GM23338 (cell line): ENCODE results near the gene OR7G3.

Experiments
- CREB1 ChIP-seq: fragments of 250-450 bp; sonication (Bioruptor Pico); IDR thresholded peaks from 2 replicates; pipeline ENCODE4 v1.5.0; 2020; ENCODE audit warnings: low read depth, mild to moderate bottlenecking, moderate library complexity
- EZH2 ChIP-seq: fragments of 200-600 bp; sonication (generic); IDR thresholded peaks from one replicate; pipeline ENCODE4 v1.8.0; 2017; ENCODE audit warnings: antibody characterized with exemption, mild to moderate bottlenecking, low read depth; ENCODE audit not compliant: unreplicated experiment
- EZH2phosphoT487 ChIP-seq: fragments of 200-600 bp; sonication (generic); IDR thresholded peaks from one replicate; pipeline ENCODE4 v1.8.1; 2018; ENCODE audit warnings: antibody characterized with exemption; ENCODE audit not compliant: unreplicated experiment
- JUNB ChIP-seq: IDR thresholded peaks from one replicate; pipeline ENCODE4 v1.6.1; 2016; ENCODE audit warnings: antibody characterized with exemption; ENCODE audit not compliant: unreplicated experiment
- NANOG ChIP-seq: IDR thresholded peaks from 2 replicates; pipeline ENCODE4 v1.6.1; 2016; ENCODE audit warnings: antibody characterized with exemption, borderline replicate concordance
- POLR2AphosphoS5 ChIP-seq: IDR thresholded peaks from 2 replicates; pipeline ENCODE4 v1.6.1; 2016; ENCODE audit warnings: antibody characterized with exemption, low read depth
- ZNF114 ChIP-seq: fragments of 250-450 bp; sonication (Bioruptor Pico); IDR thresholded peaks from 2 replicates; pipeline ENCODE4 v1.5.0; 2020; ENCODE audit warnings: mild to moderate bottlenecking, moderate library complexity
- ZNF331 ChIP-seq: fragments of 250-450 bp; sonication (Bioruptor Pico); IDR thresholded peaks from 2 replicates; pipeline ENCODE4 v1.5.0; 2020; ENCODE audit warnings: low read depth, mild to moderate bottlenecking, moderate library complexity
- TF ChIP-seq, protein P1 (sequence below), 2 experiments: fragments of 200-600 bp in 1 of 2; sonication (generic) in 1 of 2; conservative IDR thresholded peaks; 2 replicates each; pipeline versions ENCODE4 v1.5.1 to v1.6.1; 2016 to 2017; ENCODE audit warnings: antibody characterized with exemption in 2 of 2, low read depth in 2 of 2, mild to moderate bottlenecking in 2 of 2, moderate library complexity in 1 of 2
- TF ChIP-seq, protein P2 (sequence below): IDR thresholded peaks from one replicate; pipeline ENCODE4 v1.6.1; 2018; ENCODE audit warnings: antibody characterized with exemption; ENCODE audit not compliant: unreplicated experiment
- TF ChIP-seq, protein P3 (sequence below): IDR thresholded peaks from 2 replicates; pipeline ENCODE4 v1.6.1; 2016; ENCODE audit warnings: antibody characterized with exemption
- TF ChIP-seq, protein P4 (sequence below): fragments of 250-450 bp; sonication (Bioruptor Pico); IDR thresholded peaks from 2 replicates; pipeline ENCODE4 v1.5.0; 2020; ENCODE audit warnings: mild to moderate bottlenecking, moderate library complexity

DNA sequence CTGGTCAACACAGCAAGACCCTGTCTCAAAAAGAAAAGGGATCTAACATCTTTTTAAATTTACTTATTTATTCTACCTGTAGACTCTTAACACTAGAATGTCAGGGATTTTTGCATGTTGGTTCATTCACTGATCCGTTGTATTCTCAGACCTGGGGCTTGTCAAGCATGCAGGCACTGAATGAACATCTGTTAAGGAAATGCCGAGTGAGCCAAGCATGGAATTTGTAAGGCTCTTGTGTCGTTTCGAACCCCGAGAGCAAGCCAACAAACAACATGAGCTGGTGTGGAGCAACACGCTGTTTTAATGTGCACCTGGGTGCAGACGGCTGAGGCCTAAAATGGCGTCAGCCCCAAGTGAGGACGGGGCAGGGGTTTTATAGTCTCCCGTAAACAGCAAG, 49.8 kb downstream of the OR7G3 start:
- TF ChIP-seq, protein P1, sequence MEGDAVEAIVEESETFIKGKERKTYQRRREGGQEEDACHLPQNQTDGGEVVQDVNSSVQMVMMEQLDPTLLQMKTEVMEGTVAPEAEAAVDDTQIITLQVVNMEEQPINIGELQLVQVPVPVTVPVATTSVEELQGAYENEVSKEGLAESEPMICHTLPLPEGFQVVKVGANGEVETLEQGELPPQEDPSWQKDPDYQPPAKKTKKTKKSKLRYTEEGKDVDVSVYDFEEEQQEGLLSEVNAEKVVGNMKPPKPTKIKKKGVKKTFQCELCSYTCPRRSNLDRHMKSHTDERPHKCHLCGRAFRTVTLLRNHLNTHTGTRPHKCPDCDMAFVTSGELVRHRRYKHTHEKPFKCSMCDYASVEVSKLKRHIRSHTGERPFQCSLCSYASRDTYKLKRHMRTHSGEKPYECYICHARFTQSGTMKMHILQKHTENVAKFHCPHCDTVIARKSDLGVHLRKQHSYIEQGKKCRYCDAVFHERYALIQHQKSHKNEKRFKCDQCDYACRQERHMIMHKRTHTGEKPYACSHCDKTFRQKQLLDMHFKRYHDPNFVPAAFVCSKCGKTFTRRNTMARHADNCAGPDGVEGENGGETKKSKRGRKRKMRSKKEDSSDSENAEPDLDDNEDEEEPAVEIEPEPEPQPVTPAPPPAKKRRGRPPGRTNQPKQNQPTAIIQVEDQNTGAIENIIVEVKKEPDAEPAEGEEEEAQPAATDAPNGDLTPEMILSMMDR (conservative IDR thresholded peaks at IDR 0.05; ENCODE audit: low read depth in 2 of 2) = no peak
- no peak for TF ChIP-seq POLR2AphosphoS5
- no peak for TF ChIP-seq CREB1 (CRISPR knock-in tag)
- TF ChIP-seq EZH2 = no peak
- TF ChIP-seq, protein P2, sequence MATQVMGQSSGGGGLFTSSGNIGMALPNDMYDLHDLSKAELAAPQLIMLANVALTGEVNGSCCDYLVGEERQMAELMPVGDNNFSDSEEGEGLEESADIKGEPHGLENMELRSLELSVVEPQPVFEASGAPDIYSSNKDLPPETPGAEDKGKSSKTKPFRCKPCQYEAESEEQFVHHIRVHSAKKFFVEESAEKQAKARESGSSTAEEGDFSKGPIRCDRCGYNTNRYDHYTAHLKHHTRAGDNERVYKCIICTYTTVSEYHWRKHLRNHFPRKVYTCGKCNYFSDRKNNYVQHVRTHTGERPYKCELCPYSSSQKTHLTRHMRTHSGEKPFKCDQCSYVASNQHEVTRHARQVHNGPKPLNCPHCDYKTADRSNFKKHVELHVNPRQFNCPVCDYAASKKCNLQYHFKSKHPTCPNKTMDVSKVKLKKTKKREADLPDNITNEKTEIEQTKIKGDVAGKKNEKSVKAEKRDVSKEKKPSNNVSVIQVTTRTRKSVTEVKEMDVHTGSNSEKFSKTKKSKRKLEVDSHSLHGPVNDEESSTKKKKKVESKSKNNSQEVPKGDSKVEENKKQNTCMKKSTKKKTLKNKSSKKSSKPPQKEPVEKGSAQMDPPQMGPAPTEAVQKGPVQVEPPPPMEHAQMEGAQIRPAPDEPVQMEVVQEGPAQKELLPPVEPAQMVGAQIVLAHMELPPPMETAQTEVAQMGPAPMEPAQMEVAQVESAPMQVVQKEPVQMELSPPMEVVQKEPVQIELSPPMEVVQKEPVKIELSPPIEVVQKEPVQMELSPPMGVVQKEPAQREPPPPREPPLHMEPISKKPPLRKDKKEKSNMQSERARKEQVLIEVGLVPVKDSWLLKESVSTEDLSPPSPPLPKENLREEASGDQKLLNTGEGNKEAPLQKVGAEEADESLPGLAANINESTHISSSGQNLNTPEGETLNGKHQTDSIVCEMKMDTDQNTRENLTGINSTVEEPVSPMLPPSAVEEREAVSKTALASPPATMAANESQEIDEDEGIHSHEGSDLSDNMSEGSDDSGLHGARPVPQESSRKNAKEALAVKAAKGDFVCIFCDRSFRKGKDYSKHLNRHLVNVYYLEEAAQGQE = no peak
- TF ChIP-seq, protein P3, sequence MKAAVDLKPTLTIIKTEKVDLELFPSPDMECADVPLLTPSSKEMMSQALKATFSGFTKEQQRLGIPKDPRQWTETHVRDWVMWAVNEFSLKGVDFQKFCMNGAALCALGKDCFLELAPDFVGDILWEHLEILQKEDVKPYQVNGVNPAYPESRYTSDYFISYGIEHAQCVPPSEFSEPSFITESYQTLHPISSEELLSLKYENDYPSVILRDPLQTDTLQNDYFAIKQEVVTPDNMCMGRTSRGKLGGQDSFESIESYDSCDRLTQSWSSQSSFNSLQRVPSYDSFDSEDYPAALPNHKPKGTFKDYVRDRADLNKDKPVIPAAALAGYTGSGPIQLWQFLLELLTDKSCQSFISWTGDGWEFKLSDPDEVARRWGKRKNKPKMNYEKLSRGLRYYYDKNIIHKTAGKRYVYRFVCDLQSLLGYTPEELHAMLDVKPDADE = no peak
- no peak for TF ChIP-seq NANOG
- TF ChIP-seq EZH2phosphoT487 = no peak
- TF ChIP-seq ZNF114 = no peak
- no peak for TF ChIP-seq ZNF331 (CRISPR knock-in tag)
- no peak for TF ChIP-seq JUNB
- TF ChIP-seq, protein P4, sequence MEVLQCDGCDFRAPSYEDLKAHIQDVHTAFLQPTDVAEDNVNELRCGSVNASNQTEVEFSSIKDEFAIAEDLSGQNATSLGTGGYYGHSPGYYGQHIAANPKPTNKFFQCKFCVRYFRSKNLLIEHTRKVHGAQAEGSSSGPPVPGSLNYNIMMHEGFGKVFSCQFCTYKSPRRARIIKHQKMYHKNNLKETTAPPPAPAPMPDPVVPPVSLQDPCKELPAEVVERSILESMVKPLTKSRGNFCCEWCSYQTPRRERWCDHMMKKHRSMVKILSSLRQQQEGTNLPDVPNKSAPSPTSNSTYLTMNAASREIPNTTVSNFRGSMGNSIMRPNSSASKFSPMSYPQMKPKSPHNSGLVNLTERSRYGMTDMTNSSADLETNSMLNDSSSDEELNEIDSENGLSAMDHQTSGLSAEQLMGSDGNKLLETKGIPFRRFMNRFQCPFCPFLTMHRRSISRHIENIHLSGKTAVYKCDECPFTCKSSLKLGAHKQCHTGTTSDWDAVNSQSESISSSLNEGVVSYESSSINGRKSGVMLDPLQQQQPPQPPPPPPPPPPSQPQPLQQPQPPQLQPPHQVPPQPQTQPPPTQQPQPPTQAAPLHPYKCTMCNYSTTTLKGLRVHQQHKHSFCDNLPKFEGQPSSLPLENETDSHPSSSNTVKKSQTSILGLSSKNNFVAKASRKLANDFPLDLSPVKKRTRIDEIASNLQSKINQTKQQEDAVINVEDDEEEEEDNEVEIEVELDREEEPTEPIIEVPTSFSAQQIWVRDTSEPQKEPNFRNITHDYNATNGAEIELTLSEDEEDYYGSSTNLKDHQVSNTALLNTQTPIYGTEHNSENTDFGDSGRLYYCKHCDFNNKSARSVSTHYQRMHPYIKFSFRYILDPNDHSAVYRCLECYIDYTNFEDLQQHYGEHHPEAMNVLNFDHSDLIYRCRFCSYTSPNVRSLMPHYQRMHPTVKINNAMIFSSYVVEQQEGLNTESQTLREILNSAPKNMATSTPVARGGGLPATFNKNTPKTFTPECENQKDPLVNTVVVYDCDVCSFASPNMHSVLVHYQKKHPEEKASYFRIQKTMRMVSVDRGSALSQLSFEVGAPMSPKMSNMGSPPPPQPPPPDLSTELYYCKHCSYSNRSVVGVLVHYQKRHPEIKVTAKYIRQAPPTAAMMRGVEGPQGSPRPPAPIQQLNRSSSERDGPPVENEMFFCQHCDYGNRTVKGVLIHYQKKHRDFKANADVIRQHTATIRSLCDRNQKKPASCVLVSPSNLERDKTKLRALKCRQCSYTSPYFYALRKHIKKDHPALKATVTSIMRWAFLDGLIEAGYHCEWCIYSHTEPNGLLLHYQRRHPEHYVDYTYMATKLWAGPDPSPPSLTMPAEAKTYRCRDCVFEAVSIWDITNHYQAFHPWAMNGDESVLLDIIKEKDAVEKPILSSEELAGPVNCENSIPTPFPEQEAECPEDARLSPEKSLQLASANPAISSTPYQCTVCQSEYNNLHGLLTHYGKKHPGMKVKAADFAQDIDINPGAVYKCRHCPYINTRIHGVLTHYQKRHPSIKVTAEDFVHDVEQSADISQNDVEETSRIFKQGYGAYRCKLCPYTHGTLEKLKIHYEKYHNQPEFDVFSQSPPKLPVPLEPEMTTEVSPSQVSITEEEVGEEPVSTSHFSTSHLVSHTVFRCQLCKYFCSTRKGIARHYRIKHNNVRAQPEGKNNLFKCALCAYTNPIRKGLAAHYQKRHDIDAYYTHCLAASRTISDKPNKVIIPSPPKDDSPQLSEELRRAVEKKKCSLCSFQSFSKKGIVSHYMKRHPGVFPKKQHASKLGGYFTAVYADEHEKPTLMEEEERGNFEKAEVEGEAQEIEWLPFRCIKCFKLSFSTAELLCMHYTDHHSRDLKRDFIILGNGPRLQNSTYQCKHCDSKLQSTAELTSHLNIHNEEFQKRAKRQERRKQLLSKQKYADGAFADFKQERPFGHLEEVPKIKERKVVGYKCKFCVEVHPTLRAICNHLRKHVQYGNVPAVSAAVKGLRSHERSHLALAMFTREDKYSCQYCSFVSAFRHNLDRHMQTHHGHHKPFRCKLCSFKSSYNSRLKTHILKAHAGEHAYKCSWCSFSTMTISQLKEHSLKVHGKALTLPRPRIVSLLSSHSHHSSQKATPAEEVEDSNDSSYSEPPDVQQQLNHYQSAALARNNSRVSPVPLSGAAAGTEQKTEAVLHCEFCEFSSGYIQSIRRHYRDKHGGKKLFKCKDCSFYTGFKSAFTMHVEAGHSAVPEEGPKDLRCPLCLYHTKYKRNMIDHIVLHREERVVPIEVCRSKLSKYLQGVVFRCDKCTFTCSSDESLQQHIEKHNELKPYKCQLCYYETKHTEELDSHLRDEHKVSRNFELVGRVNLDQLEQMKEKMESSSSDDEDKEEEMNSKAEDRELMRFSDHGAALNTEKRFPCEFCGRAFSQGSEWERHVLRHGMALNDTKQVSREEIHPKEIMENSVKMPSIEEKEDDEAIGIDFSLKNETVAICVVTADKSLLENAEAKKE (CRISPR knock-in tag) = no peak
